ENCODE measurements around the gene DNAJC17.

DNA sequence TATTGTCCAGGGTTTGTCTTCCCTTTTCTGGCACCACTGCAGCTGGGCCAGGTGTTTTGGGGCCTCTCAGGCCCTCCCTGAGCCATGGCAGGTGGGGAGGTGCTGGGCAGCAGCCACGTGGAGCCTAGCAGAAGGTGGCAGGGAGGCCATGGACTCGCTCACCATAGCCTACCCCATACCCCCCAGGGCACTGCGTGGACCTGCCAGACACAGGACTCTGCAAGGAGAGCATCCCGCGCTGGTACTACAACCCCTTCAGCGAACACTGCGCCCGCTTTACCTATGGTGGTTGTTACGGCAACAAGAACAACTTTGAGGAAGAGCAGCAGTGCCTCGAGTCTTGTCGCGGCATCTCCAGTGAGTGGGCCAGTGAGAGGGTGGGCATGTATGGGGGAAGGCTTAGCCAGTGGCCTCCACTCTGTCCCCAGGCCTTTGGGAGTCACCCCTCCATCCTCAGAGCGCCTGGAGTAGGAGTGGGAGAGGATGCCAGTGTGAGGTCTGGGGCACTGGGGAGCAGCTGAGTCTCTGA lies 48.5 kb upstream of the DNAJC17 start:
- TF ChIP-seq, protein P1, sequence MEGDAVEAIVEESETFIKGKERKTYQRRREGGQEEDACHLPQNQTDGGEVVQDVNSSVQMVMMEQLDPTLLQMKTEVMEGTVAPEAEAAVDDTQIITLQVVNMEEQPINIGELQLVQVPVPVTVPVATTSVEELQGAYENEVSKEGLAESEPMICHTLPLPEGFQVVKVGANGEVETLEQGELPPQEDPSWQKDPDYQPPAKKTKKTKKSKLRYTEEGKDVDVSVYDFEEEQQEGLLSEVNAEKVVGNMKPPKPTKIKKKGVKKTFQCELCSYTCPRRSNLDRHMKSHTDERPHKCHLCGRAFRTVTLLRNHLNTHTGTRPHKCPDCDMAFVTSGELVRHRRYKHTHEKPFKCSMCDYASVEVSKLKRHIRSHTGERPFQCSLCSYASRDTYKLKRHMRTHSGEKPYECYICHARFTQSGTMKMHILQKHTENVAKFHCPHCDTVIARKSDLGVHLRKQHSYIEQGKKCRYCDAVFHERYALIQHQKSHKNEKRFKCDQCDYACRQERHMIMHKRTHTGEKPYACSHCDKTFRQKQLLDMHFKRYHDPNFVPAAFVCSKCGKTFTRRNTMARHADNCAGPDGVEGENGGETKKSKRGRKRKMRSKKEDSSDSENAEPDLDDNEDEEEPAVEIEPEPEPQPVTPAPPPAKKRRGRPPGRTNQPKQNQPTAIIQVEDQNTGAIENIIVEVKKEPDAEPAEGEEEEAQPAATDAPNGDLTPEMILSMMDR (IDR thresholded peaks at IDR 0.05) = no peak
- no peak for TF ChIP-seq POLR2A (IDR thresholded peaks at IDR 0.05)
